ENCODE data around the gene CASR.

- TF ChIP-seq EP300 (IDR thresholded peaks at IDR 0.05; ENCODE audit: borderline replicate concordance) = no peak
- TF ChIP-seq NFIC (IDR thresholded peaks at IDR 0.05) = no peak
Observed at GRCh38 chr3:122332551-122332950, 149.1 kb downstream of the CASR start.
